ENCODE results near the gene XDH. TPM values are rescaled to one million over a fixed set of nuclear protein-coding genes. Genes with fewer than 3 reads are reported as not detected.

The XDH gene
- total and polyA plus RNA-seq, 9 of the 15 experiments (the other 6 are each of a cell fraction or from before 2014, with no cell fraction given): 0.04 to 0.06 TPM; not detected in 7

DNA sequence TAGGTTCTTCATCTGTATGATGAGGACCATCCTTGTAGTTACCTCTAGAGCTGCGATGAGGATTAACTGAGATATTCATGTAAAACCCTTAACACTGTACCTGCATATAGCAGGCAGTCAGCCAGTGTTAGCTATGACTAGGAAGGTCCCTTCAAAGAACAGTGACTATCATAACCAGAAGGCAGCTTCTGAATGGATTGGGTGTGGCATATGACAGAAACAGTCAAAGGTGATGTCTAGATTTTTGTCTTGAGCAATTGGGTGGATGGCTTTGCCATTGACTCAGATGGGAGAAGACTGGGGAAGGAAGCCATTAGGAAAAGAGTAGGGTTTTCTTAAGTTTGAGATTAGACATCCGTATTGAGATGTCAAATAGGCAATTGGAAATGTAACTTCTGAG, 15.7 kb downstream of the XDH start:
- BruUV-seq (replicated peaks): no TSS peak
- no peak overlapping the region for H2AFZ ChIP-seq (ENCODE audit: low read depth, low read length)
- no peak overlapping the region for H3K9ac ChIP-seq (ENCODE audit: insufficient read depth in 1 of 2, low read depth in 2 of 2, low read length in 2 of 2)
- H3K9me3 ChIP-seq (replicated peaks; ENCODE audit: control insufficient read depth, insufficient read depth, low read depth, low read length): no peaks in the 10 kb centered on the region
- H3K36me3 ChIP-seq (ENCODE audit: control insufficient read depth, insufficient read depth, low read length): no peaks in the 10 kb centered on the region
- CTCF ChIA-PET (ENCODE audit: low intra/inter-chr PET ratio): no interaction called here
- H3K27me3 ChIP-seq (ENCODE audit: control insufficient read depth in 2 of 2, insufficient read depth in 2 of 2, low read length in 2 of 2): no peaks in the 10 kb centered on the region
- H4K20me1 ChIP-seq (replicated peaks; ENCODE audit: control insufficient read depth, insufficient read depth, low read length): no peaks in the 10 kb centered on the region
- no peak overlapping the region for H3K4me2 ChIP-seq (ENCODE audit: insufficient read depth, low read length)
- 0% methylated on average over 2 of the region's 2 CpGs for WGBS (ENCODE audit: insufficient coverage, low coverage, missing lambda C conversion rate)
- no peaks in the 10 kb centered on the region for H3K4me1 ChIP-seq (replicated peaks in 1 of 2; ENCODE audit: control insufficient read depth in 2 of 2, insufficient read depth in 2 of 2, low read length in 2 of 2)
- intact Hi-C loops (cut with micrococcal nuclease) (no loop called here), in situ Hi-C loops (cut with MboI) (no loop called here)
- no peak for FAIRE-seq
- H3K4me3 ChIP-seq: no peak overlapping the region
- ATAC-seq: no peak
- H3K27ac ChIP-seq (ENCODE audit: extremely low read depth, low read depth, low read length): no peak overlapping the region
- no peak for TF ChIP-seq FIP1L1 (IDR thresholded peaks at IDR 0.05; ENCODE audit: low read depth, low read length, poor library complexity, severe bottlenecking)
- no peak for TF ChIP-seq ZNF384 (IDR thresholded peaks at IDR 0.05; ENCODE audit: low read depth, low read length)
- TF ChIP-seq RHOXF2B (CRISPR knock-in tag; conservative IDR thresholded peaks at IDR 0.05): no peak
- no peak for TF ChIP-seq STAG1 (CRISPR knock-in tag; IDR thresholded peaks at IDR 0.05; ENCODE audit: borderline replicate concordance)
- no peak for TF ChIP-seq KLF13 (tag; IDR thresholded peaks at IDR 0.05; ENCODE audit: borderline replicate concordance, low read depth)
- TF ChIP-seq ZNF121 (CRISPR knock-in tag; conservative IDR thresholded peaks at IDR 0.05): no peak
- TF ChIP-seq ZNF239 (CRISPR knock-in tag; IDR thresholded peaks at IDR 0.05): no peak
- TF ChIP-seq, protein P1, sequence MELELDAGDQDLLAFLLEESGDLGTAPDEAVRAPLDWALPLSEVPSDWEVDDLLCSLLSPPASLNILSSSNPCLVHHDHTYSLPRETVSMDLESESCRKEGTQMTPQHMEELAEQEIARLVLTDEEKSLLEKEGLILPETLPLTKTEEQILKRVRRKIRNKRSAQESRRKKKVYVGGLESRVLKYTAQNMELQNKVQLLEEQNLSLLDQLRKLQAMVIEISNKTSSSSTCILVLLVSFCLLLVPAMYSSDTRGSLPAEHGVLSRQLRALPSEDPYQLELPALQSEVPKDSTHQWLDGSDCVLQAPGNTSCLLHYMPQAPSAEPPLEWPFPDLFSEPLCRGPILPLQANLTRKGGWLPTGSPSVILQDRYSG (tag; conservative IDR thresholded peaks at IDR 0.05; ENCODE audit: low read depth): no peak
- TF ChIP-seq L3MBTL2 (IDR thresholded peaks at IDR 0.05): no peak
- TF ChIP-seq SMARCE1 (IDR thresholded peaks at IDR 0.05): no peak
- TF ChIP-seq, protein P2, sequence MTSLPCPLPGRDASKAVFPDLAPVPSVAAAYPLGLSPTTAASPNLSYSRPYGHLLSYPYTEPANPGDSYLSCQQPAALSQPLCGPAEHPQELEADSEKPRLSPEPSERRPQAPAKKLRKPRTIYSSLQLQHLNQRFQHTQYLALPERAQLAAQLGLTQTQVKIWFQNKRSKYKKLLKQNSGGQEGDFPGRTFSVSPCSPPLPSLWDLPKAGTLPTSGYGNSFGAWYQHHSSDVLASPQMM (CRISPR knock-in tag; IDR thresholded peaks at IDR 0.05): no peak
- TF ChIP-seq SRSF1 (IDR thresholded peaks at IDR 0.05; ENCODE audit: low read depth, low read length): no peak
- no peak for TF ChIP-seq FOXP1 (CRISPR knock-in tag; IDR thresholded peaks at IDR 0.05)
- no peak for TF ChIP-seq ZNF77 (CRISPR knock-in tag; IDR thresholded peaks at IDR 0.05)
- TF ChIP-seq ZNF717 (CRISPR knock-in tag; IDR thresholded peaks at IDR 0.05): no peak
- TF ChIP-seq, protein P3, sequence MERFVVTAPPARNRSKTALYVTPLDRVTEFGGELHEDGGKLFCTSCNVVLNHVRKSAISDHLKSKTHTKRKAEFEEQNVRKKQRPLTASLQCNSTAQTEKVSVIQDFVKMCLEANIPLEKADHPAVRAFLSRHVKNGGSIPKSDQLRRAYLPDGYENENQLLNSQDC (CRISPR knock-in tag; IDR thresholded peaks at IDR 0.05): no peak
- no peak for TF ChIP-seq SAFB2 (IDR thresholded peaks at IDR 0.05; ENCODE audit: borderline replicate concordance, low read depth, low read length, severe bottlenecking)
- TF ChIP-seq, protein P4, sequence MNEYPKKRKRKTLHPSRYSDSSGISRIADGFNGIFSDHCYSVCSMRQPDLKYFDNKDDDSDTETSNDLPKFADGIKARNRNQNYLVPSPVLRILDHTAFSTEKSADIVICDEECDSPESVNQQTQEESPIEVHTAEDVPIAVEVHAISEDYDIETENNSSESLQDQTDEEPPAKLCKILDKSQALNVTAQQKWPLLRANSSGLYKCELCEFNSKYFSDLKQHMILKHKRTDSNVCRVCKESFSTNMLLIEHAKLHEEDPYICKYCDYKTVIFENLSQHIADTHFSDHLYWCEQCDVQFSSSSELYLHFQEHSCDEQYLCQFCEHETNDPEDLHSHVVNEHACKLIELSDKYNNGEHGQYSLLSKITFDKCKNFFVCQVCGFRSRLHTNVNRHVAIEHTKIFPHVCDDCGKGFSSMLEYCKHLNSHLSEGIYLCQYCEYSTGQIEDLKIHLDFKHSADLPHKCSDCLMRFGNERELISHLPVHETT (CRISPR knock-in tag; conservative IDR thresholded peaks at IDR 0.05 in 1 of 2, IDR thresholded peaks at IDR 0.05 in 1 of 2): no peak
- no peaks in the 10 kb centered on the region for H3K79me2 ChIP-seq (ENCODE audit: control insufficient read depth, insufficient read depth, low read length)
- H3K9me1 ChIP-seq (ENCODE audit: control insufficient read depth, insufficient read depth, low read length): no peaks in the 10 kb centered on the region
- DNase-seq (ENCODE audit: extremely low read depth in 1 of 4, low spot score in 3 of 4): no peak
- POLR2A ChIA-PET: no interaction called here

All from K562 (cell line).